NCI-H526 treated with DMSO at 0.1 percent for 48 hours (cell line): ENCODE measurements around the gene NLRC5.
"Not testable (repeated sequence)": the region's sequence is repeated elsewhere in the genome, so short reads cannot be mapped to it uniquely, and the experiment has no call there.

Source experiments
- DNase-seq: peaks from one replicate; lab custom pipeline; 2025; lab: John Stamatoyannopoulos, UW

Gene NLRC5

DNA sequence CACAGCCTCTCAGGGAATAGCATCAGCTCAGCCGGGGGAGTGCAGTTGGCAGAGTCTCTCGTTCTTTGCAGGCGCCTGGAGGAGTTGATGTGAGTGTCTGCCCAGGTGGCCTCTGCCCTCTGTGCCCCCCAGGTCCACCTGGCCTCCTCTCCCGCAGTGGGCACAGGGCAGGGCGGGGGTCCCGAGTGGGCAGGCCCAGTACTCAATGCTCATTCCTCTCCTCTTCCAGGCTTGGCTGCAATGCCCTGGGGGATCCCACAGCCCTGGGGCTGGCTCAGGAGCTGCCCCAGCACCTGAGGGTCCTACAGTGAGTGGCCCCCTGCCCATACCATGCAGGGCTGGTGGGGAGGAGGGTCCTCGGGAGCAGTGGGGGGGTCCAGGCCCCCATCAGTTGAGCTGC lies 88.4 kb downstream of the NLRC5 start:
- no peak for DNase-seq

GRCh38 chr16:57081744-57082143 lies 92.4 kb downstream of the NLRC5 start:
- DNase-seq = no peak

GRCh38 chr16:57082664-57083063 lies 93.3 kb downstream of the NLRC5 start:
- DNase-seq = no peak

DNA sequence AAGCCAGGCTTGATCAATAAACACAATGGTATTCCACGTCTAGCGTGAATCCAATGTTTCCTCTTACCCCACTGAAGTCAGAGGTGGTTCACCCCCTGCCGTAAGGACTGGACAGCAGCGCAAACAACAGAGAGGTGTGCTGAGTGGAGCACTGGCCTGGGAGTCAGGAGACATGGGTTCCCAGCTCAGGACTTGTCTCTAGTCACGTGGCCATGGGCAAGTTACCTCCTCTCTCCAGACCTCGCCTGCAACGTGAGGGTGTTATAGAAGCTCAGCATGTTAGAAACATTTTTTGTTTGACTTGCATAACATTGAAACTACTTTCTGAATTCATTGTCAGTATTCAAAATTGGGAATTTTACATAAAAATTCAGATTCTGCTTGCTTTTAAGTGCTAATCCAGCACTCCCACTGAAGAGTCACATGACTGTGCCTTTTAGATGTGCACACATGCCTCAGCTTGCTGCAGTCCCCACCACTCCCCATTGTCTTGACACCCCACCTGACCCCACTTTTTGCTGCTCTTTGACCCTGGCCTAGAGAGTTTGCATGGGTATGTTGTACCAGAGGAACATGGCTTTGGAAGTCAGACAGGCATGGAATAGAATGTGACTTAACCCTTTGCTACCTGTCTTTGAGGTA lies 94.2 kb downstream of the NLRC5 start:
- no peak for DNase-seq

DNA sequence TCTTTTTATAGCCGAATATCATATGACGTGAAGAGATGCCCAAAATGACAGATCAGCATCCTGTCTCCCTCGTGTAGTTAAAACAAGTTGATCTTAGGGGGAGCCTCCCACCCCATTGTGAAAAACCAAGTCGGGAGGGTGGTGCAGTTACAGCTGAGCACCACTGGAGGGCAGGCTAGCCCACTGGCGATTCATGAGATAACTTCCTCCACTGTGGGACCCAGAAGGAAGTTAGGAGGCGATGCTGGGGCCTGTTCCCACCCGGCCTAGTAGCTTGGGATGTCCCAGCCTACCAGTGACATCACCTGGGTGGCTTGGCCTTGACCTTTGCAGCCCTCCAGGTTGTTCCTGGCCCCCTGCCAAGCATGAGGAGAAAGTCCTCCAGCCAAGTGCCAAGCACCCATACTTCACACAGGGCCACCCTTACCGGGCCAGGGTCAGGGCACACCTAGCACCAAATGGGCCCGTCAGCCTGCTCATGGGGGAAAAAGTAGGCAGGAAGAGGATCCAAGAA lies 95.0 kb downstream of the NLRC5 start:
- DNase-seq = peak; percentile 13

GRCh38 chr16:57084996-57085395 lies 95.6 kb downstream of the NLRC5 start:
- DNase-seq = no peak

DNA sequence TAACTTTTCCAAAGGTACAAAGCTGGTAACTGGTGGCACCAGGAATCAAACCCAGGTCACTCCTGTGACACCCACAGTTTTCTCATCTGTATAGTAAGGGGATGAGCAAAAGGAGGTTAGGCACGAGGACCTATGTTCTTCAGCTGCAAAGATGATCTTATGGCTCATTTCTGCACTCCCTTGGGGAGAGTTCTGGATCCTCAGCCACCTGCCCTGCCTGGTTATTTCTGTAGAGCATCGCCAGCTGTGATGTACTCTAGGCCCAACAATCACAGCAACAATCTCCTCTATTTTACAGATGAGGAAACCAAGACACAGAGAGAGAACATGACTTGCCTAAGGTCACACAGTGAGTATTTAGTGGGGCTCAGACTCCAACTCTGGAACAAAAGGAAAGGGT lies 97.6 kb downstream of the NLRC5 start:
- DNase-seq = no peak

DNA sequence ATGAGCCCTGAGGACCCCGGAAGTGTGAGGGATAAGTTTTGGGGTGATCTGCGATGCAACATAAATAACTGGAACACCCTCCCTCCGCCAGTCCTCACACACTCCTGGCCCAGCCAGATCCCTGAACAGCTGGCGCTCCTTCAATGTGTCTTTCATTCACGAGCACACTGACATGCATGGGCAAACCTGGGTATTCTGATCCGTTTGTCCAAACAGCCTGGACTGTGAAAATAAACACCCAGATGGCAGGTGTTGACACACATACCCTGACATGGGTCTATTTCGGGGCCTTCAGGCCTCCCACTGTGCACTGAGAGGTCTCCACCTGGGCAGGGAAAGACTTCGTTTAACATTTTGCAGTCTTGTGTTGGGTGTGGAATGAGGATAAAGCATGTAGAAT lies 100.0 kb downstream of the NLRC5 start:
- no peak for DNase-seq

- no peak for DNase-seq
Measured at GRCh38 chr16:57091200-57091974, 102.0 kb downstream of the NLRC5 start.

GRCh38 chr16:57091975-57092785 lies 102.8 kb downstream of the NLRC5 start, which contains the start of gene CPNE2:
TSS of gene CPNE2 (plus strand) at chr16:57092583. CDS start at chr16:57110743, 18,160 bp downstream.
- peak; percentile 2 for DNase-seq

DNA sequence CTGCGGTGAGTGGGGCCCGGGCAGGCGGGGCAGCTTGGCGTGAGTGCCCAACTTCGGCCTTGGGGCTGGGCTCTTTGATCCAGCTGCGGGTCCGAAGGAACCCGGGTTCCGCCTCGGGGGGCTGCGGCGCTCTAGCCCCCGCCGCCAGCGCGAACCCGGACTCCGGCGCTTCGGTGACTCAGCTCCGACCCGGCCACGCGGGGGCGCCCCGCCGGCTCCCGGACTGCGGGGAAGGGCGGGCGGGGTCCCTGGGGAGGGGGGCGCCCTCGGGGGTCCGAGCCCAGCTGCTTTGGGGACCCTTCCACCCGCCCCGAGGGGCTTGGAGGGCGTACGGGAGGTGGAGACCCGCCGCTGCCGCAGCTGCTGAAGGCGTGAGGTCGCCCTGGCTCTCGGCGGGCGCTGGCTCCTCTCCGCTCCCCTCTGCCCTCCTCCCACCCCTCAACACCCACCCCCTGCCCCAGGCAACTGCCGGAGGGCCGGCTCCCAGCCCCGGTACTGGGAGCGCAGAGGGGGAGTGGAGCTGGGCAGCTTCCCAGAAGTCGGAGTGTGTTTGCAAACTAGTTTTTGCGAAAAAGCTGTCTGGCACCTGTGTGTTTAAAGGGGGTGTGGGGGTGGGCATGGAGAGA lies 103.5 kb downstream of the NLRC5 start:
- no peak for DNase-seq

DNA sequence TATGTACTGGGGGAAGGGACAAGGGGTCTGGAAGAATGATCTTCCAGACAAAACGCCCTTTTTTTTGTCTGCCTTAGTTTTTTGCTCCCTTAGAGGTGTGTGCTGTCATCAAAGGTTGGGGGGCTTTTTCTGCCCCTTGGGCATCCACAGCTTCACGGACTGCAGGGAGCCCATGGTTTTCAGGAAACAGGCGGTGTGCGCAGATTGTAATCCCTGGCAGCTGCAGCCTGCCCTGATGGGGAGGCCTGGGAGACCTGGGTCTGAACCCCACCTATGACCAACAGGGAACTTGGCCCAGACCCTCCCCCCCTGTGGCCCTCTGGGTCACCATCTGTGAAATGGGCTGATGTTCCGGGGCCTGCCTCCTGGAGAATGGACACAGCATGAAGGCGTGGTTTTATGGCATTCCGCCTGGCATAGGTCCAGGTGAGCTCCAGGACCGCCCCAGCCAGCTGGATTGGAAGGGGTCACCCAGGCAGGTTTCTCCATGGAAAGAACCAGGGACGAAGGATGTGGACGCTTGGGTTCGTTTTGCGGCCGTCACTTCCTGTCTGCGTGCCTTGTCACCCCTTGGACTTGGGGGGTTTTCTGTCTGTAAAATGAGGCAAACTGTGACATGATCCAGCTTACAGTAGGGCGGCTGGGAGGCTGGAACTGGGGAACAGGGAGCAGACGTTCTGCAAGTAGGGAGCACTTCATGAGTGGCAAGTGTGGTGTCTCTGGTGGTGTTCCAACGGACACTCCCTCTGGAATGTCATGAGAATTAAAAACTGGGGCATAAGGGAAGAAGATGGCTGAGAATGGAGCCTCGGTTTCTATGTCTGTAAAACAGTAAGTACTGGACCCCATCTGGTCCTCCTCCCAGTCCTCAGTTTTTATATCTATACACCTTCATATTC lies 104.6 kb downstream of the NLRC5 start:
- DNase-seq = no peak

DNA sequence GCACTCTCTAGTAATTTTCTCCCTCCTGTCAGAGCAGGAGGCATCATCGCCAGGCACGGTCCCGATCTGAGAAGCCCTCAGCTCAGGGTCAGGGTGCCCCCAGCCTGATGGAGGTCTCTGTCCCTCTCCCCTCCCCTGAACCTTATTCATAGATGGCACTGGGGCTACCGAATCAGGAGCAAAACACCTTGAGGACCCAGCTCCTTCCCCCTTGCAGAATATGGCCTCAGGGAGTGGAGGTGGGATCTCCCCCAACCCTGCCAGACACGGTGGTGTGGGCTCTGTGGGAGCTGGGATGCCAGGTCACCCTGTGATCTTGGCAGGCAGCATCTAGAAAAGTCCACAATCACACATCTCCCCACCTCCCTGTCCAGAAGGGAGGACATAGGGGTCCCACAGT lies 105.6 kb downstream of the NLRC5 start:
- DNase-seq = no peak

GRCh38 chr16:57096192-57096591 lies 106.8 kb downstream of the NLRC5 start:
- DNase-seq = no peak

DNA sequence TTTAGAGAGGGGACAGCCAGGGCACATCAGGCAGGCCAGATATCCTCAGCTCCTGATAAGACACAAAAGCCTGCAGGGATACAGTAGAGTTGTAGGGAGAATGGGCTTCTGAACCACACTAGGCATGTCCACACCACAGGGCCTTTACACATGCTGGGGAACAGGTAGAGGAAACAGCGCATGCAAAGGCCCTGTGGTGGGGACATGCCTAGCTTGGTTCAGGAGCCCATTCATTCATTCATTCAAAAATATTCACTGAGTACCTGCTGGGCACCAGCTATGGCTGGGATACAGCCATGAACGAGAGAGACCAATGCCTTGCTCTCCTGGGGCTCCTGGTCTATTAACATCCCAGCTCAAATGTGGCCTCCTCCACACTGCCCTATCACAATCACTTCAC lies 107.4 kb downstream of the NLRC5 start:
- DNase-seq = no peak

- DNase-seq = no peak
Measured at GRCh38 chr16:57098188-57098841, 109.0 kb downstream of the NLRC5 start.

GRCh38 chr16:57099965-57100364 lies 110.6 kb downstream of the NLRC5 start:
- not testable (repeated sequence) for DNase-seq

GRCh38 chr16:57100445-57100844 lies 111.1 kb downstream of the NLRC5 start:
- no peak for DNase-seq

GRCh38 chr16:57102888-57103851 lies 113.8 kb downstream of the NLRC5 start:
- DNase-seq = no peak
